MCF 10A (cell line): ENCODE data around the gene NRP1. TPM values are rescaled to one million over a fixed set of nuclear protein-coding genes. Genes with fewer than 3 reads are reported as not detected.

Experiments
- BruUV-seq: library from RNA; stranded (reverse); fragments of 400-500 nt; replicated peaks from 2 replicates; lab custom pipeline; 2021; lab: Mats Ljungman, UMichigan
- CTCF ChIA-PET: fragments of 300-600 bp; sonication (Branson Sonifier 250); formaldehyde crosslinking; extraction: SDS; loops from one replicate; lab custom pipeline; 2021; ENCODE audit warnings: antibody characterized with exemption, inconsistent platforms; lab: Yijun Ruan, JAX
- POLR2A ChIA-PET: fragments of 300-600, 350-650 bp; sonication (Branson Sonifier 250); formaldehyde crosslinking; extraction: SDS; loops from one replicate; lab custom pipeline; 2020; ENCODE audit warnings: antibody characterized with exemption, inconsistent platforms; lab: Yijun Ruan, JAX
- DNase-seq: peaks from one replicate; pipeline ENCODE4 v3.0.0-alpha.2; 2018; ENCODE audit not compliant: unreplicated experiment
- H3K27ac Mint-ChIP-seq: one replicate; pipeline ENCODE4 v1.8.0; 2022; ENCODE audit warnings: mild to moderate bottlenecking, low read depth, mixed read lengths; ENCODE audit not compliant: unreplicated experiment
- H3K27me3 Mint-ChIP-seq: one replicate; pipeline ENCODE4 v1.8.0; 2022; ENCODE audit warnings: mixed read lengths; ENCODE audit not compliant: insufficient read depth, unreplicated experiment
- H3K36me3 Mint-ChIP-seq: one replicate; pipeline ENCODE4 v1.8.0; 2022; ENCODE audit warnings: mild to moderate bottlenecking, moderate library complexity, mixed read lengths; ENCODE audit not compliant: insufficient read depth, unreplicated experiment
- H3K4me1 Mint-ChIP-seq: one replicate; pipeline ENCODE4 v1.8.0; 2022; ENCODE audit warnings: mixed read lengths; ENCODE audit not compliant: insufficient read depth, unreplicated experiment
- H3K4me3 Mint-ChIP-seq: one replicate; pipeline ENCODE4 v1.8.0; 2022; ENCODE audit warnings: mild to moderate bottlenecking, moderate library complexity, mixed read lengths; ENCODE audit not compliant: unreplicated experiment
- H3K9me3 Mint-ChIP-seq: one replicate; pipeline ENCODE4 v1.8.0; 2022; ENCODE audit warnings: mixed read lengths; ENCODE audit not compliant: unreplicated experiment
- intact Hi-C: fragments of 100-400 bp; cut with micrococcal nuclease; formaldehyde crosslinking; loops from 2 replicates; pipeline ENCODE4 v1.14.1; 2022
- total RNA-seq: library from RNA; stranded (reverse); gene quantifications from 2 replicates; pipeline ENCODE4 v1.2.3, GENCODE V29; 2022
- TF ChIP-seq, protein P1 (sequence below): fragments of 200-600 bp; IDR thresholded peaks from one replicate; pipeline ENCODE4 v1.8.0; 2022; ENCODE audit warnings: antibody characterized with exemption, mild to moderate bottlenecking; ENCODE audit not compliant: unreplicated experiment

The NRP1 gene
- total RNA-seq, 1 experiment from 2014 or later: 66.6 TPM

DNA sequence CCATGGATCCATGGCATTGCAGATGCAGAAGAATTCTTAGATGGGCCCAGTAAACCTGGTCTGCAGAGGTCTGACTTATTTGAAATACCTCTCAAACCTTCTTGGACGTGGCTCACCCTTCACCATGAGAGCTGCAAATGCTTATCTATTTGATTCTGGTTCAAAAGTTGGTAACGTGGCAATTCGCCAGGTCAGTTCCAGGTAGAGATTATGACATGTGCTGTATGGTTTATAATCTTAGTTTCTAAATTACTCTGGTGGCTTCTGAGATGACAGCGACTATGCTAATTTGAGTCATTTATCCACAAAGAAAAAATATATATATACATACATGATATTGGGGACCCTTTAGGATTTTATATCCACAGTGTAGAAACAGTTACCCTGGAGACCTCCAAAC is 68.8 kb downstream of the NRP1 start:
- POLR2A ChIA-PET: interaction anchor here (1.0 kb wide), 1 partner anchor 8 kb away, joined by 6 read pairs; no protein-coding TSS in a partner anchor

DNA sequence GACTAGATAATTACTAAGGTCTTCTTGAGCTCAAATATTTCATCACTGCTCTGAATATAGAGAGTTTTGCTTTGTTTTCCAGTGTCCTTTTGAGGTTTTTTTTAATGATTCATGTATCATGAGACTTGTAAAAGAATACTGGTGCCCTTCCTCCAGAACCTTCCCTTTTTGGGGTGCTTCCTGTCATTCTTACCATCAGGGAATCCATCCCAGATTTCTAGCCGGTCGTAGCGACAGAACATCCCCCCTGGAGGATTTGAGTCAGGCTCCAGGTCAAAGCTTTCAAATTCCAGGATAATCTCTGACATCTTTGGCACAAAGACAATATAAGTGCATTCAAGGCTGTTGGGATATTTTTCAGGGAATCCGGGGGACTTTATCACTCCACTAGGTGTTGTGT is 71.0 kb downstream of the NRP1 start:
- Mint-ChIP-seq H3K36me3 (peaks cover 26% of the 10 kb centered on the region), H3K9me3 (peaks cover 7% of the 10 kb centered on the region), H3K4me1 (peaks cover 39% of the 10 kb centered on the region), H3K4me3 (peak overlapping the region; percentile 49), H3K27ac (peak overlapping the region; percentile 89), H3K27me3 (no peaks in the 10 kb centered on the region)
- TF ChIP-seq, protein P1, sequence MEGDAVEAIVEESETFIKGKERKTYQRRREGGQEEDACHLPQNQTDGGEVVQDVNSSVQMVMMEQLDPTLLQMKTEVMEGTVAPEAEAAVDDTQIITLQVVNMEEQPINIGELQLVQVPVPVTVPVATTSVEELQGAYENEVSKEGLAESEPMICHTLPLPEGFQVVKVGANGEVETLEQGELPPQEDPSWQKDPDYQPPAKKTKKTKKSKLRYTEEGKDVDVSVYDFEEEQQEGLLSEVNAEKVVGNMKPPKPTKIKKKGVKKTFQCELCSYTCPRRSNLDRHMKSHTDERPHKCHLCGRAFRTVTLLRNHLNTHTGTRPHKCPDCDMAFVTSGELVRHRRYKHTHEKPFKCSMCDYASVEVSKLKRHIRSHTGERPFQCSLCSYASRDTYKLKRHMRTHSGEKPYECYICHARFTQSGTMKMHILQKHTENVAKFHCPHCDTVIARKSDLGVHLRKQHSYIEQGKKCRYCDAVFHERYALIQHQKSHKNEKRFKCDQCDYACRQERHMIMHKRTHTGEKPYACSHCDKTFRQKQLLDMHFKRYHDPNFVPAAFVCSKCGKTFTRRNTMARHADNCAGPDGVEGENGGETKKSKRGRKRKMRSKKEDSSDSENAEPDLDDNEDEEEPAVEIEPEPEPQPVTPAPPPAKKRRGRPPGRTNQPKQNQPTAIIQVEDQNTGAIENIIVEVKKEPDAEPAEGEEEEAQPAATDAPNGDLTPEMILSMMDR: no peak
- peak; percentile 35 for DNase-seq
- POLR2A ChIA-PET: interaction anchor here (0.6 to 2.1 kb wide), 9 partner anchors 8 to 312 kb away, joined by 3 to 20 read pairs (median 3); no protein-coding TSS in a partner anchor
- no TSS peak for BruUV-seq
- intact Hi-C loops: no loop called here
- CTCF ChIA-PET: interaction anchor here (0.6 to 1.1 kb wide), 4 partner anchors 16 to 323 kb away, joined by 3 to 12 read pairs (median 4); no protein-coding TSS in a partner anchor

More for the DNA sequence above, 68.8 kb downstream of the NRP1 start:
- no peak overlapping the region for H3K4me3 Mint-ChIP-seq
- no peaks in the 10 kb centered on the region for H3K27me3 Mint-ChIP-seq
- peaks cover 20% of the 10 kb centered on the region for H3K36me3 Mint-ChIP-seq
- BruUV-seq: no TSS peak
- intact Hi-C loops: loop anchor here (2.0 kb wide), 1 partner anchor 25 kb away; no protein-coding TSS in a partner anchor
- TF ChIP-seq, protein P1: no peak
- H3K4me1 Mint-ChIP-seq: peaks cover 27% of the 10 kb centered on the region
- DNase-seq: no peak
- H3K9me3 Mint-ChIP-seq: peaks cover 7% of the 10 kb centered on the region
- peak overlapping the region; percentile 89 for H3K27ac Mint-ChIP-seq
- CTCF ChIA-PET: no interaction called here

DNA sequence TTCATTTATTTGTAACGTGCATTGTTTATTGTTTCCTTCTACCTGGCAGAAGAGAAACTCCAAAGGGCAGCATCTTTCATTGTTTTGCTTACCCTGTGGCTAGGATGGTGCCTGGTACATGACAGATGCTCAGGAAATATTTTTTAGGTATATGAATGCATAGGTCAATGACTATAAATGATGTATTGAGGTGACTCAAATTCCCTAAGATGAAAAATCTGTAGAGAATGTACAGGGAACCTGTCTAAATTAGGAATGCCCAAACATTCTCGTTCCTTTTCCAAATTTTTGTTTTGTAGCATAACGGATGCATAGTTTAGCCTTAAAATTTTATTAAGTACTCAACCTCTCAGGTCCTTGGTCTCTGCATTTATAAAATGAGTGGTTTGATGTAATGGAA is 71.6 kb downstream of the NRP1 start:
- Mint-ChIP-seq H3K36me3 (peaks cover 26% of the 10 kb centered on the region), H3K27me3 (no peaks in the 10 kb centered on the region), H3K4me1 (peaks cover 41% of the 10 kb centered on the region), H3K27ac (peak overlapping the region; percentile 89), H3K4me3 (peak overlapping the region; percentile 49), H3K9me3 (peaks cover 7% of the 10 kb centered on the region)
- BruUV-seq: no TSS peak
- intact Hi-C loops: no loop called here
- ChIA-PET POLR2A (interaction anchor here (0.8 to 2.1 kb wide), 4 partner anchors 7 to 29 kb away, joined by 3 to 20 read pairs (median 4); no protein-coding TSS in a partner anchor), CTCF (interaction anchor here (0.6 to 1.7 kb wide), 4 partner anchors 69 to 323 kb away, joined by 3 to 12 read pairs (median 3); no protein-coding TSS in a partner anchor)
- TF ChIP-seq, protein P1: no peak
- no peak for DNase-seq

DNA sequence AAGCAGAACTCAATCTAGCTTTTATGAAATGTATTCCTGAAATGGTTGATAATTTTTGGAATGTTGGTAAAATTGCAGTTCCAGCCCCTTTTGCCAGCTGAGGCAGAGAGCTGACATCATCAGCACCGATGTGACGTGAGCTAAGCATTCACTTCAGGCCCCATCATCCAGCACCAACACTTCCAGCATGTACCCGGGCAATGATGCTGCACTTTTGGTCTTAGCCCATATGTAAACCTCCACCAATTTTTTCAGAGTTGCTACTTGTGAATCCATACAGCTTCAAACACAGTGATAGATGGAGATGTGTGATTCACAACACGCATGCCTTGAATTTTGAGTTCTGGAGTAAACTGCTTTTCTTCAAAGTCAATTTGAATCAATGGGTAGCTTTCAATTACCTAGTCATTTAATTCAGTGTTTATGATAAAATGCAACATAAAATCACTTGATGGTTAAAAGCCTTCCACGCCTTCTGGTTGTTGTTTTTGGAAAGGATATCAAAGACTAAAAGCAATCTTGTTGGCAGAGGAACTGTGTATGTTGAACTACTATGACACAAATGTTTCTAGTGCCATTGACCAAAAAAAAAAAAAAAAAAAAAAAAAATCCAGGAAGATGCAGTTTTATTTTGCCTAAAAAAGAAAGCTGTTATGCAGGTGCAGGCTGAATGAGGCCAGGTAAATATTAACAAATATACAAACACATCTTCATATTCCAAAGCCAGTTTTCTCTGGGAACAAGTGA is 73.9 kb downstream of the NRP1 start:
- Mint-ChIP-seq H3K27me3 (no peaks in the 10 kb centered on the region), H3K4me1 (peaks cover 42% of the 10 kb centered on the region), H3K4me3 (no peak overlapping the region), H3K27ac (no peak overlapping the region), H3K9me3 (peaks cover 7% of the 10 kb centered on the region), H3K36me3 (peaks cover 26% of the 10 kb centered on the region)
- ChIA-PET POLR2A (interaction anchor here (1.0 to 1.4 kb wide), 2 partner anchors 11 to 16 kb away, joined by 3 to 5 read pairs; no protein-coding TSS in a partner anchor), CTCF (no interaction called here)
- TF ChIP-seq, protein P1: no peak
- intact Hi-C loops: no loop called here
- BruUV-seq: no TSS peak
- no peak for DNase-seq
